Common myeloid progenitor, CD34-positive (primary cell): ENCODE measurements around the gene BTBD10.

Source experiments
- CTCF ChIA-PET: fragments of 350-600 bp; sonication (Branson Sonifier 250); formaldehyde crosslinking; loops from one replicate; lab custom pipeline; 2021; ENCODE audit warnings: antibody characterized with exemption; lab: Charles Lee
- POLR2A ChIA-PET: fragments of 350-600 bp; sonication (Branson Sonifier 250); formaldehyde crosslinking; loops from one replicate; lab custom pipeline; 2021; ENCODE audit warnings: antibody characterized with exemption; lab: Charles Lee
- DNase-seq, 3 donors: peaks; one replicate each; pipeline versions ENCODE4 v3.0.0 to v3.0.0-alpha.2; 2013
- H3K27ac ChIP-seq, 2 experiments: 1 replicate in 1 of 2; 2 replicates in 1 of 2; pipeline ENCODE4 v1.7.0; 2013; ENCODE audit warnings: inconsistent platforms in 2 of 2, low read length in 2 of 2, mild to moderate bottlenecking in 2 of 2, low read depth in 1 of 2, moderate library complexity in 1 of 2; ENCODE audit not compliant: severe bottlenecking in 2 of 2, insufficient read depth in 1 of 2, poor library complexity in 1 of 2
- H3K27me3 ChIP-seq, 5 experiments: replicated peaks in 2 of 5; 1 replicate in 3 of 5; 2 replicates in 2 of 5; pipeline versions ENCODE4 v1.6.1 to v1.7.0; 2013; ENCODE audit warnings: low read length in 4 of 5, mild to moderate bottlenecking in 2 of 5, moderate library complexity in 2 of 5, inconsistent platforms in 1 of 5; ENCODE audit not compliant: insufficient read depth in 5 of 5, control insufficient read depth in 4 of 5
- H3K36me3 ChIP-seq, 4 experiments: 1 replicate in 2 of 4; 2 replicates in 2 of 4; pipeline versions ENCODE4 v1.6.1 to v1.7.0; 2013; ENCODE audit warnings: low read length in 3 of 4, control low read depth in 1 of 4, mild to moderate bottlenecking in 1 of 4; ENCODE audit not compliant: control insufficient read depth in 4 of 4, insufficient read depth in 4 of 4
- H3K4me1 ChIP-seq, 4 experiments: 1 replicate in 3 of 4; 2 replicates in 1 of 4; pipeline versions ENCODE4 v1.6.1 to v1.7.1; 2013; ENCODE audit warnings: low read length in 3 of 4, mild to moderate bottlenecking in 3 of 4, control low read depth in 1 of 4, inconsistent platforms in 1 of 4, moderate library complexity in 1 of 4; ENCODE audit not compliant: control insufficient read depth in 4 of 4, insufficient read depth in 4 of 4; ENCODE audit errors: control extremely low read depth in 1 of 4
- H3K4me3 ChIP-seq, 7 experiments: 1 replicate in 4 of 7; 2 replicates in 3 of 7; pipeline versions ENCODE4 v1.5.1 to v1.7.0; 2013; ENCODE audit warnings: mild to moderate bottlenecking in 7 of 7, low read length in 6 of 7, moderate library complexity in 6 of 7, inconsistent platforms in 2 of 7, low read depth in 2 of 7, control low read depth in 1 of 7; ENCODE audit not compliant: insufficient read depth in 4 of 7, control insufficient read depth in 1 of 7; ENCODE audit errors: extremely low read depth in 1 of 7
- H3K9me3 ChIP-seq, 5 experiments: 1 replicate in 4 of 5; 2 replicates in 1 of 5; pipeline versions ENCODE4 v1.6.1 to v1.7.1; 2013; ENCODE audit warnings: low read length in 4 of 5, mild to moderate bottlenecking in 2 of 5, inconsistent platforms in 1 of 5, low read depth in 1 of 5, moderate library complexity in 1 of 5; ENCODE audit not compliant: control insufficient read depth in 4 of 5, insufficient read depth in 2 of 5; ENCODE audit errors: control extremely low read depth in 1 of 5
- WGBS: methylation state at CpG from one replicate; pipeline ENCODE4 v1.1.5; 2013; ENCODE audit not compliant: insufficient coverage; 5-methylcytosine and 5-hydroxymethylcytosine counted together

The BTBD10 gene

GRCh38 chr11:13368041-13368446, 95.0 kb downstream of the BTBD10 start:
- H3K9me3 ChIP-seq = no peaks in the 10 kb centered on the region
- no peak overlapping the region for H3K27ac ChIP-seq
- ChIA-PET POLR2A (no interaction called here), CTCF (interaction anchor here (1.5 kb wide), 1 partner anchor 17 kb away, joined by 4 read pairs; no protein-coding TSS in a partner anchor)
- H3K4me3 ChIP-seq = no peak overlapping the region
- DNase-seq = no peak
- peaks cover 2 to 22% (median 10%) of the 10 kb centered on the region in 4 experiments for H3K36me3 ChIP-seq
- no peaks in the 10 kb centered on the region for H3K27me3 ChIP-seq
- no peaks in the 10 kb centered on the region for H3K4me1 ChIP-seq
- WGBS = 98% methylated on average over 4 of the region's 5 CpGs

- no peaks in the 10 kb centered on the region for H3K27me3 ChIP-seq
- ChIA-PET CTCF (interaction anchor here (1.3 to 1.5 kb wide), 2 partner anchors 15 to 18 kb away, joined by 3 to 4 read pairs; no protein-coding TSS in a partner anchor), POLR2A (no interaction called here)
- DNase-seq = no peak
- 100% methylated on average over 3 of the region's 4 CpGs for WGBS
- H3K9me3 ChIP-seq = no peaks in the 10 kb centered on the region
- H3K27ac ChIP-seq = no peak overlapping the region
- no peaks in the 10 kb centered on the region for H3K4me1 ChIP-seq
- H3K4me3 ChIP-seq = no peak overlapping the region
- H3K36me3 ChIP-seq = peaks cover 2 to 19% (median 8%) of the 10 kb centered on the region in 4 experiments
These were observed 95.9 kb downstream of the BTBD10 start for GRCh38 chr11:13367115-13367514.

GRCh38 chr11:13366266-13367026, 96.6 kb downstream of the BTBD10 start:
- peaks cover 2 to 18% (median 10%) of the 10 kb centered on the region in 4 experiments for H3K36me3 ChIP-seq
- ChIA-PET POLR2A (no interaction called here), CTCF (interaction anchor here (1.3 kb wide), 1 partner anchor 14 kb away, joined by 3 read pairs; no protein-coding TSS in a partner anchor)
- H3K4me1 ChIP-seq = no peaks in the 10 kb centered on the region
- H3K27ac ChIP-seq = no peak overlapping the region
- 100% methylated on average over 4 of the region's 7 CpGs for WGBS
- DNase-seq = no peak
- H3K27me3 ChIP-seq = no peaks in the 10 kb centered on the region
- no peaks in the 10 kb centered on the region for H3K9me3 ChIP-seq
- H3K4me3 ChIP-seq = no peak overlapping the region

GRCh38 chr11:13364388-13364787, 98.6 kb downstream of the BTBD10 start:
- Histone ChIP-seq H3K27ac (no peak overlapping the region), H3K4me3 (no peak overlapping the region), H3K9me3 (no peaks in the 10 kb centered on the region), H3K27me3 (no peaks in the 10 kb centered on the region), H3K4me1 (no peaks in the 10 kb centered on the region), H3K36me3 (peaks cover 2 to 16% (median 7%) of the 10 kb centered on the region in 4 experiments)
- ChIA-PET POLR2A (no interaction called here), CTCF (no interaction called here)
- WGBS = 91% methylated on average over 2 of the region's 2 CpGs
- no peak for DNase-seq

- no peaks in the 10 kb centered on the region for H3K9me3 ChIP-seq
- POLR2A ChIA-PET = no interaction called here
- H3K27me3 ChIP-seq = no peaks in the 10 kb centered on the region
- no peak overlapping the region for H3K27ac ChIP-seq
- no peak overlapping the region for H3K4me3 ChIP-seq
- H3K36me3 ChIP-seq = peaks cover 2 to 10% (median 7%) of the 10 kb centered on the region in 4 experiments
- CTCF ChIA-PET = interaction anchor here (1.6 kb wide), 1 partner anchor 10 kb away, joined by 3 read pairs; no protein-coding TSS in a partner anchor
- no peaks in the 10 kb centered on the region for H3K4me1 ChIP-seq
- no peak for DNase-seq
- 96% methylated on average over 8 of the region's 9 CpGs for WGBS
These were observed 100.4 kb downstream of the BTBD10 start for GRCh38 chr11:13362596-13363109.

- no peak for DNase-seq
- Histone ChIP-seq H3K27me3 (no peaks in the 10 kb centered on the region), H3K36me3 (peaks cover 0 to 14% (median 6%) of the 10 kb centered on the region in 4 experiments), H3K9me3 (no peaks in the 10 kb centered on the region), H3K27ac (no peak overlapping the region), H3K4me3 (no peak overlapping the region), H3K4me1 (no peaks in the 10 kb centered on the region)
- WGBS = 100% methylated on average over 5 of the region's 6 CpGs
- CTCF ChIA-PET = no interaction called here
- POLR2A ChIA-PET = no interaction called here
These were observed 104.3 kb downstream of the BTBD10 start for GRCh38 chr11:13358596-13359270.

GRCh38 chr11:13357232-13357631, 105.8 kb downstream of the BTBD10 start:
- H3K27ac ChIP-seq = no peak overlapping the region
- DNase-seq = no peak
- no peaks in the 10 kb centered on the region for H3K27me3 ChIP-seq
- H3K9me3 ChIP-seq = no peaks in the 10 kb centered on the region
- H3K36me3 ChIP-seq = peaks cover 0 to 11% (median 4%) of the 10 kb centered on the region in 4 experiments
- 93% methylated on average over 8 of the region's 9 CpGs for WGBS
- CTCF ChIA-PET = no interaction called here
- POLR2A ChIA-PET = no interaction called here
- H3K4me3 ChIP-seq = no peak overlapping the region
- H3K4me1 ChIP-seq = no peaks in the 10 kb centered on the region
